Measurements from ENCODE around the gene CENATAC.
"Not testable (repeated sequence)": the region's sequence is repeated elsewhere in the genome, so short reads cannot be mapped to it uniquely, and the experiment has no call there.

Gene CENATAC

GRCh38 chr11:119028346-119029068, 30.6 kb downstream of the CENATAC start:
- no peak for DNase-seq

DNA sequence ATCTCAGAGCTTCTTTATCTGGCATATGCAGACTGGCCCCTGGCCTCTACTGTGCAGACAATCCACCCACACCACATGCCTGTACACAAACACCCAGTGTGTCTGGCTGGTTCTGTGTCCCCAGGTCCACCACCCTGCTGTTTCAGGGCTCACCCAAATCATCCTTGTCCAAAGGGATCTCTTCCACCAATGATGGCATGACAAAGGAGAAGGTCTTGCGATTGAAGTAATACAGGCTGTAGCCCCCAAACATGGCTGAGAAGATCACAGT, 31.1 kb downstream of the CENATAC start:
- DNase-seq: no peak

- peak; percentile 37 for DNase-seq
These were observed 31.5 kb downstream of the CENATAC start for GRCh38 chr11:119029340-119030028.

GRCh38 chr11:119030029-119030328, 32.0 kb downstream of the CENATAC start:
- DNase-seq: peak; percentile 16

- DNase-seq: peak; percentile 99
These were observed 32.5 kb downstream of the CENATAC start, which contains the start of gene SLC37A4 for GRCh38 chr11:119030329-119031047. TSS of gene SLC37A4 (minus strand) at chr11:119030877.

- no peak for DNase-seq
These were observed 34.0 kb downstream of the CENATAC start for GRCh38 chr11:119031912-119032280.

DNA sequence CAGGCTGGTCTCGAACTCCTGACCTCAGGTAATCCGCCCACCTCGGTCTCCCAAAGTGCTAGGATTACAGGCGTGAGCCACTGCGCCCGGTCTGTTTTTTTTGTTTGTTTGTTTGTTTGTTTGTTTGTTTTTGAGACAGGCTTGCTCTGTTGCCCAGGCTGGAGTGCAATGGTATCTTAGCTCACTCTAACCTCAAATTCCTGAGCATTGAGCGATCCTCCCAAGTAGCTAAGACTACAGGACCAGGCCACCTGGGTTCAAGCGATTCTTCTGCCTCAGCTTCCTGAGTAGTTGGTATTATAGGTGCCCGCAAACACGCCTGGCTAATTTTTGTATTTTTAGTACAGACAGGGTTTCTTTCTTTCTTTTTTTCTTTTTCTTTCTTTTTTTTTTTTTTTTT, 35.5 kb downstream of the CENATAC start:
- DNase-seq: not testable (repeated sequence)

- no peak for DNase-seq
These were observed 36.9 kb downstream of the CENATAC start for GRCh38 chr11:119034813-119035212.

GRCh38 chr11:119038884-119039283, 40.9 kb downstream of the CENATAC start:
- DNase-seq: no peak

- DNase-seq: not testable (repeated sequence)
These were observed 41.5 kb downstream of the CENATAC start for GRCh38 chr11:119039471-119039870.

GRCh38 chr11:119041821-119042514, 44.0 kb downstream of the CENATAC start:
- DNase-seq: no peak

GRCh38 chr11:119042927-119043326, 45.0 kb downstream of the CENATAC start:
- no peak for DNase-seq

- DNase-seq: no peak
These were observed 46.8 kb downstream of the CENATAC start for GRCh38 chr11:119044708-119045107.

DNA sequence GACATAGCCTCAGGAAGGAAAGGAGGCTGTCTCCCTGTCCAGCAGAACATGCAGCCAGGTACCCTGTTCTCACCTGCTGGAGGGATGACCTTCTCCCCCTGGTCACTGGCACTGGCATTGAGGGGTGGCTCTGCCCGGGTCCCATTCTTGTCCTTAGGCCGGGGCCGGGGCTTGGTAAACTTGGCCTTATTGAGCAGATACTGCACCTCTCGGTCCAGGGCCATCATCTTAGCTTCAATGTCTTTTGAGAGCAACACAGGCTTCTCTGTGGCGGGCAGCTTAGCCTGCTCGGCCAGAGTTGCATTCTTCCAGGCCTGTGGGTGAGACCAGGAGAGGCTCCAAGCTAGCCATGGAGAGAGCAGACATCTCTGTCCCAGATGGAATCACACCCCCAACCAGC, 48.6 kb downstream of the CENATAC start:
- DNase-seq: no peak

DNA sequence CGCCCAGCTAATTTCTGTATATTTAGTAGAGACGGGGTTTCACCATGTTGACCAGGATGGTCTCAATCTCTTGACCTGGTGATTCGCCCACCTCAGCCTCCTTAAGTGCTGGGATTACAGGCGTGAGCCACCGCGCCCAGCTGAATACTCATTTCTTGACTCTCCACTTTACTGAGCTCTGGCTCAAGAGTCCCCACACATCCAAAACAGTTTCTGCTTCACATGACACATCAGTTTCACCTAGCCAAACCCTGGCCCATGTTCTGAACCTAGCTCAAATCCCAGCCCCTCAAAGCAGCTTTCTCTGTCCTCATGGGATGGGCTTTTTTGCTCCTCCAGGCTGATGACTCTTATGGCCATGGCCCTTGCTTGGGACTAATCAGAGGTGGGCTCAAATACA, 49.3 kb downstream of the CENATAC start:
- DNase-seq: no peak

DNA sequence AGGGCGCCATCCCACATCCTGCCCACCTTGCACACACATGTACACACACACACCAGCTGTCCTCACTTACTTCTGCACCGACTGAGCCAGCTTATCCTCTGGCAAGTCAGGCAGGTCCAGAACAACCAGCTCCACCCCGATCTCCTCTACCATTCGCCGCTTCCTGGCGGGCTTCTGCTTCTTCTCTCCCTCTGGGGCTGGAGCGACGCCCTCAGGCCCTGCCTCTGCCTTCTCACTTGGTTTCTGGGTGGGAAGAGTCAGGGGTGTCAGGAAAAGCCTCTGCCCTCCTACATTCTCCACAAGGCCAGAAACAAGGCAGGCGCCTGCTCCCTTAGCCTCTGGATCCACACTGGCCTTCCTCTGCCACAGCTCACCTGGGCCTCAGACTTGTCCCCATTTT, 50.7 kb downstream of the CENATAC start:
- no peak for DNase-seq

- no peak for DNase-seq
These were observed 51.1 kb downstream of the CENATAC start for GRCh38 chr11:119049081-119049480.

GRCh38 chr11:119051440-119052162, 53.7 kb downstream of the CENATAC start:
- no peak for DNase-seq

GRCh38 chr11:119052163-119052814, 54.4 kb downstream of the CENATAC start:
- DNase-seq: no peak

- no peak for DNase-seq
These were observed 56.5 kb downstream of the CENATAC start for GRCh38 chr11:119054418-119054817.

DNA sequence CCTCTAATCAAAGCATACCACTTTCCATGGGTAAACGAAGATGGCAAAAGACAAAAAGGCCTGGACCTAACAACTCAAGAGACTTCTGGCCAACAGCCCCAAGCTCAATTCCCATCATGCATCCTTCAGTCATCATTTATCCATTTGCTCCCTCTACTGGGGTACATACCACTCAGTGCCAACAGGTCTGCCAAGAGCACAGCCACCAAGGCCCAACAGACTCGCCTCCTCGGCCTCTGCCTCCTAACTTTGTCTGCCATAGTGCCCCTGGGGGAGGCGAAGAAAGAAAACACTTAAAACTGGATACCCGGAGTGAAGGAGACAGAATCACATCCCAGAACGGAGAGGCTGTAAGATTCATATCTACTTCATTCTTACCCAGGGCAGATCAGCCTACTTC, 58.0 kb downstream of the CENATAC start:
- DNase-seq: no peak

DNA sequence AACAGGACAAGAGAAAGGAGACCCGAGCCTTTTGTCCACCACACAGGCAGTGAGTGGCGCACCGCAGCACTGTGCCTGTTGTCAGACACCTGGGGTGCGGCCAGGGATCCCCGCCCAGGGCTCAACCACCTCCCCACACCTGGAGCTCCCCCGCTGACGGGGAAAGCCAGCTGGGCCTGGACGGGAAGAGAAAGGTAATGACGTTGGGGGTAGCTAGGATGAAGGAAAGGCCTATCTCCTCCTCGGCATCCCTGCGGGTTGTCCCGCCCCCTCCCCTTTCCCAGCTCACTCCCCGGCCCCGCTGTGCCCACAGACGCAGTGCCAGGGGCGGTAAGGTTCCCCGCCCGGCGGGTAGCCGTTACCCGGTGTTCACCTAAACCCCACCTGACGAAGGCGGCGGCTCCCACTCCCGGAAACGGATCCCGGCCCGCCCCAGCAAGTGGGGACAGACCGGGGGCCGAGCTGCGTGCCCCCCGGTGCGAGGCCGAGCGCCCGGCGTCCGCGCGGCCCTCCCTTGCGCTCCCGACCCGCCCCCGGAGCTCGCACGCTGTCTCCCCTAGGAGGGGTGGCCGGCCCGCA, 58.6 kb downstream of the CENATAC start:
- peak; percentile 32 for DNase-seq

Data from stimulated activated CD4-positive, alpha-beta T cell treated with anti-CD3 and anti-CD28 coated beads, Interleukin-12 subunit alpha, Interleukin-12 subunit beta, amount 100 ng/mL, for 4 hours (primary cell).